ENCODE results near the gene JAKMIP3.

JAKMIP3 gene

GRCh38 chr10:132104471-132105301, 38.9 kb downstream of the JAKMIP3 start:
- H3K4me3 ChIP-seq (ENCODE audit: control insufficient read depth, low read depth, low read length) = no peak overlapping the region
- no peak for TF ChIP-seq CTCF (conservative IDR thresholded peaks at IDR 0.05; ENCODE audit: control insufficient read depth, insufficient read depth, low read depth, low read length)
- DNase-seq (ENCODE audit: low read depth) = no peak

GRCh38 chr10:132105302-132105995, 39.7 kb downstream of the JAKMIP3 start:
- DNase-seq (ENCODE audit: low read depth) = no peak
- H3K4me3 ChIP-seq (ENCODE audit: control insufficient read depth, low read depth, low read length) = no peak overlapping the region
- TF ChIP-seq CTCF (conservative IDR thresholded peaks at IDR 0.05; ENCODE audit: control insufficient read depth, insufficient read depth, low read depth, low read length) = no peak

- TF ChIP-seq CTCF (conservative IDR thresholded peaks at IDR 0.05; ENCODE audit: control insufficient read depth, insufficient read depth, low read depth, low read length) = no peak
Measured at GRCh38 chr10:132106431-132106830, 40.7 kb downstream of the JAKMIP3 start.

GRCh38 chr10:132107186-132107948, 41.6 kb downstream of the JAKMIP3 start:
- no peak for DNase-seq (ENCODE audit: low read depth)
- H3K4me3 ChIP-seq (ENCODE audit: control insufficient read depth, low read depth, low read length) = no peak overlapping the region
- no peak for TF ChIP-seq CTCF (conservative IDR thresholded peaks at IDR 0.05; ENCODE audit: control insufficient read depth, insufficient read depth, low read depth, low read length)

More at GRCh38 chr10:132106431-132106830, 40.7 kb downstream of the JAKMIP3 start:
- no peak for DNase-seq (ENCODE audit: low read depth)
- no peak overlapping the region for H3K4me3 ChIP-seq (ENCODE audit: control insufficient read depth, low read depth, low read length)

GRCh38 chr10:132107949-132108877, 42.5 kb downstream of the JAKMIP3 start:
- no peak for TF ChIP-seq CTCF (conservative IDR thresholded peaks at IDR 0.05; ENCODE audit: control insufficient read depth, insufficient read depth, low read depth, low read length)
- no peak overlapping the region for H3K4me3 ChIP-seq (ENCODE audit: control insufficient read depth, low read depth, low read length)
- no peak for DNase-seq (ENCODE audit: low read depth)

Measured in fibroblast of mammary gland (primary cell).